Measurements from ENCODE around the gene IL17RD. TPM values are rescaled to one million over a fixed set of nuclear protein-coding genes. Genes with fewer than 3 reads are reported as not detected.

The IL17RD gene
- total RNA-seq, 2 donors from 2014 or later: 1.3 to 2.3 TPM

- TF ChIP-seq CTCF (IDR thresholded peaks at IDR 0.05) (no peak), POLR2A (IDR thresholded peaks at IDR 0.05) (no peak)
- Histone ChIP-seq H3K36me3 (replicated peaks in 1 of 2; ENCODE audit: insufficient read depth in 1 of 2, low read depth in 2 of 2) (no peaks in the 10 kb centered on the region), H3K9me3 (no peaks in the 10 kb centered on the region), H3K27ac (no peak overlapping the region), H3K4me1 (no peaks in the 10 kb centered on the region), H3K4me3 (no peak overlapping the region), H3K27me3 (no peaks in the 10 kb centered on the region)
- intact Hi-C loops (cut with DNase I): no loop called here
- ATAC-seq (no peak), DNase-seq (no peak)
- 37 to 69% methylated on average over 5 to 6 of the region's 6 CpGs for WGBS, 2 donors
These were observed 123.5 kb downstream of the IL17RD start for GRCh38 chr3:57041674-57042073.

Other genes starting within 250 kb of the IL17RD start
- not detected for gene SPATA12, start 104.7 kb downstream of the IL17RD start, total RNA-seq
- not detected for gene HESX1, start 34.6 kb upstream of the IL17RD start, total RNA-seq
- gene APPL1, start 62.4 kb upstream of the IL17RD start, total RNA-seq: 10 to 100 TPM; 28.0 to 31.9 TPM
- not detected for gene ASB14, start 127.3 kb upstream of the IL17RD start, total RNA-seq